K562 (cell line): ENCODE results near the gene SLC30A3. TPM values are rescaled to one million over a fixed set of nuclear protein-coding genes. Genes with fewer than 3 reads are reported as not detected.

Experiments
- ATAC-seq: fragments of 200-7000 bp; cut with Tn5 transposase; 3 replicates; pipeline ENCODE4 v1.9.1; 2020; ENCODE audit warnings: moderate library complexity
- BruUV-seq: library from RNA; stranded (reverse); fragments of 400-500 nt; replicated peaks from 2 replicates; lab custom pipeline; 2021; lab: Mats Ljungman, UMichigan
- CTCF ChIA-PET: fragments of 300-600 bp; formaldehyde crosslinking; extraction: SDS; loops from one replicate; lab custom pipeline; 2021; ENCODE audit warnings: low intra/inter-chr PET ratio; lab: Yijun Ruan, JAX
- POLR2A ChIA-PET: fragments of 300-600, 350-650 bp; sonication (Branson Sonifier 250); formaldehyde crosslinking; extraction: SDS; loops from one replicate; lab custom pipeline; 2021; ENCODE audit warnings: antibody characterized with exemption, inconsistent platforms; lab: Yijun Ruan, JAX
- DNase-seq, 4 experiments: peaks; one replicate each; pipeline versions ENCODE4 v3.0.0 to v3.0.0-alpha.2; 2011 to 2018; ENCODE audit warnings: low spot score in 3 of 4, mixed read lengths in 3 of 4; ENCODE audit errors: extremely low read depth in 1 of 4
- FAIRE-seq: peaks from 2 replicates; lab custom pipeline; 2011; peaks lifted over from hg19 to GRCh38; lab: Jason Lieb, UNC
- H2AFZ ChIP-seq: 2 replicates; pipeline ENCODE4 v1.6.0; 2011; ENCODE audit warnings: low read depth, low read length, control low read depth, inconsistent platforms
- H3K27ac ChIP-seq: fragments of 200-600 bp; 3 replicates; pipeline ENCODE4 v1.8.0; 2011; ENCODE audit warnings: low read depth, mild to moderate bottlenecking, control low read depth, inconsistent platforms, low read length, moderate library complexity, mixed read lengths; ENCODE audit errors: extremely low read depth
- H3K27me3 ChIP-seq, 2 experiments: fragments of 300-600 bp in 1 of 2; 2 replicates in 1 of 2; 3 replicates in 1 of 2; pipeline versions ENCODE4 v1.6.0 to v1.8.0; 2011; ENCODE audit warnings: inconsistent platforms in 2 of 2, low read length in 2 of 2, mild to moderate bottlenecking in 1 of 2, mixed read lengths in 1 of 2, moderate library complexity in 1 of 2; ENCODE audit not compliant: control insufficient read depth in 2 of 2, insufficient read depth in 2 of 2
- H3K36me3 ChIP-seq: fragments of 300-600 bp; 3 replicates; pipeline ENCODE4 v1.8.0; 2011; ENCODE audit warnings: mild to moderate bottlenecking, low read length, inconsistent platforms; ENCODE audit not compliant: control insufficient read depth, insufficient read depth
- H3K4me1 ChIP-seq, 2 experiments: fragments of 200-600 bp in 1 of 2; replicated peaks in 1 of 2; 2 replicates in 1 of 2; 3 replicates in 1 of 2; pipeline versions ENCODE4 v1.5.1 to v1.8.0; 2011; ENCODE audit warnings: inconsistent platforms in 2 of 2, low read length in 2 of 2, mild to moderate bottlenecking in 1 of 2, mixed read lengths in 1 of 2, moderate library complexity in 1 of 2; ENCODE audit not compliant: control insufficient read depth in 2 of 2, insufficient read depth in 2 of 2
- H3K4me2 ChIP-seq: 2 replicates; pipeline ENCODE4 v1.6.1; 2011; ENCODE audit warnings: low read length, control low read depth, inconsistent platforms, mixed read lengths; ENCODE audit not compliant: insufficient read depth
- H3K4me3 ChIP-seq: fragments of 200-600 bp; sonication (generic), shearing (Covaris generic); 2 replicates; pipeline ENCODE4 v1.5.1; 2016; ENCODE audit warnings: control low read depth, inconsistent platforms
- H3K79me2 ChIP-seq: fragments of 200-600 bp; 3 replicates; pipeline ENCODE4 v1.8.0; 2011; ENCODE audit warnings: low read length, inconsistent platforms; ENCODE audit not compliant: control insufficient read depth, insufficient read depth
- H3K9ac ChIP-seq, 2 experiments: 2 replicates each; pipeline versions ENCODE4 v1.6.0 to v1.6.1; 2011; ENCODE audit warnings: low read depth in 2 of 2, low read length in 2 of 2, control low read depth in 1 of 2, inconsistent platforms in 1 of 2, mild to moderate bottlenecking in 1 of 2, mixed read lengths in 1 of 2; ENCODE audit not compliant: insufficient read depth in 1 of 2
- H3K9me1 ChIP-seq: one replicate; pipeline ENCODE4 v1.6.0; 2011; ENCODE audit warnings: inconsistent platforms, mild to moderate bottlenecking, low read length, moderate library complexity; ENCODE audit not compliant: control insufficient read depth, insufficient read depth
- H3K9me3 ChIP-seq: replicated peaks from 2 replicates; pipeline ENCODE4 v1.5.1; 2011; ENCODE audit warnings: low read depth, low read length, inconsistent platforms; ENCODE audit not compliant: control insufficient read depth, insufficient read depth
- H4K20me1 ChIP-seq: replicated peaks from 2 replicates; pipeline ENCODE4 v1.6.1; 2011; ENCODE audit warnings: low read length, inconsistent platforms, mixed read lengths; ENCODE audit not compliant: control insufficient read depth, insufficient read depth
- ARID1B ChIP-seq: fragments of 450-650 bp; IDR thresholded peaks from 2 replicates; pipeline ENCODE4 v1.6.1; 2016; ENCODE audit warnings: antibody characterized with exemption, mild to moderate bottlenecking, inconsistent platforms
- ASH1L ChIP-seq: fragments of 450-650 bp; IDR thresholded peaks from 2 replicates; pipeline ENCODE4 v1.6.1; 2018; ENCODE audit warnings: borderline replicate concordance, mild to moderate bottlenecking, low read depth; ENCODE audit not compliant: partially characterized antibody
- PHB2 ChIP-seq: fragments of 450-650 bp; IDR thresholded peaks from 2 replicates; pipeline ENCODE4 v1.6.1; 2017; ENCODE audit warnings: low read depth
- RBFOX2 ChIP-seq: fragments of 200-400 bp; formaldehyde crosslinking; IDR thresholded peaks from 2 replicates; pipeline ENCODE4 v1.6.1; 2017; ENCODE audit warnings: low read depth, mild to moderate bottlenecking, low read length, moderate library complexity
- ZNF263 ChIP-seq: sonication (generic); formaldehyde crosslinking; IDR thresholded peaks from 2 replicates; pipeline ENCODE4 v1.8.0; 2022; ENCODE audit warnings: mild to moderate bottlenecking, missing genetic modification reagents, borderline replicate concordance
- WGBS: fragments of 100-300 bp; shearing (Covaris generic); methylation state at CpG from one replicate; pipeline ENCODE4 v1.1.6; 2016; ENCODE audit warnings: low coverage, mixed read lengths; ENCODE audit not compliant: insufficient coverage; ENCODE audit errors: missing lambda C conversion rate; 5-methylcytosine and 5-hydroxymethylcytosine counted together
- in situ Hi-C: fragments of 300-500 bp; cut with MboI; formaldehyde crosslinking; loops from 4 replicates; pipeline ENCODE4 v1.15.0; 2018; ENCODE audit warnings: inconsistent platforms, mixed read lengths
- intact Hi-C: fragments of 100-400 bp; cut with micrococcal nuclease; formaldehyde crosslinking; loops from 2 replicates; pipeline ENCODE4 v1.14.2; 2022
- polyA plus RNA-seq, 8 experiments: library from polyadenylated mRNA; depleted of rRNA in 4 of 8; stranded (reverse) in 5 of 8; unstranded in 3 of 8; fragments of >200 nt; fragmentation: Nextera tagmentation in 2 of 8; fragmentation: Illumina TruSeq in 1 of 8; extraction: Ambion mirVana in 2 of 8; extraction: Trizol in 1 of 8; gene quantifications; 2 replicates each; pipeline versions ENCODE4 v1.2.1 to v1.2.3, GENCODE V29; 2011 to 2014; ENCODE audit warnings: inconsistent platforms in 1 of 8, missing spikeins in 1 of 8
- total RNA-seq, 7 experiments: library from RNA; depleted of rRNA in 6 of 7; stranded (reverse); fragments of >200 nt in 6 of 7; fragmentation: Illumina TruSeq in 2 of 7; extraction: Trizol in 2 of 7; gene quantifications; 2 replicates each; pipeline versions ENCODE4 v1.2.1 to v1.2.3, GENCODE V29; 2011 to 2021; ENCODE audit warnings: low replicate concordance in 1 of 7

Gene SLC30A3
- total and polyA plus RNA-seq, 9 of the 15 experiments (the other 6 are each of a cell fraction or from before 2014, with no cell fraction given) = 0.03 to 2.7 (median 0.89) TPM; not detected in 1

GRCh38 chr2:27261241-27261925 is 1.5 kb downstream of the SLC30A3 start:
- H3K27me3 ChIP-seq = peaks cover 31 to 46% of the 10 kb centered on the region in 2 experiments; a peak in 4 of 5 replicates
- no peak overlapping the region for H3K4me2 ChIP-seq
- intact Hi-C loops = no loop called here
- no peak overlapping the region for H3K27ac ChIP-seq
- WGBS = 33% methylated on average over 8 of the region's 11 CpGs
- ATAC-seq (no peak), DNase-seq (no peak), FAIRE-seq (no peak)
- no peak overlapping the region for H2AFZ ChIP-seq
- no peaks in the 10 kb centered on the region for H3K36me3 ChIP-seq
- no peaks in the 10 kb centered on the region; the same call in 1 of the 2 replicates for H4K20me1 ChIP-seq
- H3K4me1 ChIP-seq = peaks cover 0 to 46% of the 10 kb centered on the region in 2 experiments; a peak in 3 of 5 replicates
- no peaks in the 10 kb centered on the region for H3K79me2 ChIP-seq
- CTCF ChIA-PET = no interaction called here
- no peak overlapping the region for H3K4me3 ChIP-seq
- no peak overlapping the region for H3K9ac ChIP-seq
- in situ Hi-C loops = no loop called here
- no peaks in the 10 kb centered on the region for H3K9me1 ChIP-seq
- BruUV-seq = no TSS peak
- 0 out of 2 replicates have a peak, but pooled peaks have one; percentile 1 for TF ChIP-seq ZNF263
- TF ChIP-seq RBFOX2 = no peak
- TF ChIP-seq ASH1L = no peak
- TF ChIP-seq PHB2 = no peak
- TF ChIP-seq ARID1B = no peak
- TF ChIP-seq, all 486 proteins: peak for 1
- no peaks in the 10 kb centered on the region; the same call in 1 of the 2 replicates for H3K9me3 ChIP-seq
- POLR2A ChIA-PET = interaction anchor here (1.0 kb wide), 1 partner anchor 9 kb away, joined by 4 read pairs; no protein-coding TSS in a partner anchor
